GM18870 (cell line): ENCODE results near the gene SFRP2.
A peak's percentile ranks its signal among the peaks of the same experiment; 100 is the strongest.

ENCODE experiments used
- ATAC-seq: cut with Tn5 transposase; IDR thresholded peaks from one replicate; pipeline ENCODE4 v1.9.1; 2021; ENCODE audit warnings: moderate library complexity; ENCODE audit not compliant: unreplicated experiment

Gene SFRP2

DNA sequence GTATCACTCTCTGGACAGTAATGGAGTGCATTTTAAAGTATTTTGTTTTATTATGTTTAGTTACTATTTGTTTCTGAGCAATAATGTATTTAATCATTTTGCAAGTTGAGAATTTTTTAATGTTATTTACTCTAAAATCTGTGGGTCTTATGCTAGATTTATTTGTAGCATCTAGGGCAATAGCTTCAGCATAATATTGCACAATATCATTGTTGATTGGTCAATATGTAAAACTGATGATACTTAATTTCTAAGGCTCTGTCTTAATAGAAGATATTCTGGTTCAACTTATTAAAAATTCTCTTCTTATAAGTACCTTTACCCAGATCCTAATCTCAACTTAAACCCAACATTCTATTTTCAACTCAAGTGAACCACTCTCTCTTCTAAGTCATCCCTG, 11.5 kb downstream of the SFRP2 start:
- ATAC-seq, result no peak

DNA sequence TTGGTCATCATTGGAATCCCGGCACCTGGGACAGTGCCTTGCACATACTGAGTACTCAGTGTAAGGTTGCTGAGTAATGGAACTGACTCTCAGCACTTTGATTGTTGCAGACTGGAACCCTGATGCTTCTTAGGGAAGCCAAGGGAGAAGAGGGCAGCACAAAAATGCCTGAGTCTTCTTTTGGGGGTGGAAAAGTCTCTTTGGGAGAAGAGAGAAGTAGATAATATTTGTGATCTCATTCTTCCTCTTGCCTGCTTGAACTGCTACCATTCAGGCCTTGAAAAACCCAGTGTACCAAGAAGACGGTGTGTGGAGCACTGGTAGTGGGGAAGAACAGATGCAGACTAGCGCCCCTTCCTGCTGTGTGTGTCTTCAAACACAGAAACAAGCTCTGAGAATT, 12.3 kb downstream of the SFRP2 start:
- ATAC-seq, result no peak

DNA sequence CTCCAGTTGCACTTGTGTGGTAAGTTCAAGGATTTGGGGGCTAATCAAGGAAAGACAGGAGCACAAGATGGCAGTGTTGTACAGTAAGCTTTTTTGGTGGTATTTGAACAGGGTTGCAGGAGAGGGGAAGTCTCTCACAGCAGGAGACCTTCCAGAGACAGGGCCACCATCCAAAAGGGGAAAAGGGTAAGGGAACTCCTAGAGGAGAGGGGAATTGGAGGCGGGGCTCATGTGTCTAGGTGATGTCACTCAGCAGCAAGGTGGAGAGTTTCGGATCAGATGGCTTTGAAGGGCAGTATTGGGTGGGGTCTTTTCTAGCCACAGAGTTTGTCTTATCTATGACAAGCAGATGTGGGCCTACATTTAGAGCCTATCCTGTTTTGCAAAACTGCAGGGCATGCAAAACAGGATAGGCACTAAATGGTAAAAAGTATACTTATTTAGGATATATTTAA, 15.6 kb downstream of the SFRP2 start:
- no peak for ATAC-seq

DNA sequence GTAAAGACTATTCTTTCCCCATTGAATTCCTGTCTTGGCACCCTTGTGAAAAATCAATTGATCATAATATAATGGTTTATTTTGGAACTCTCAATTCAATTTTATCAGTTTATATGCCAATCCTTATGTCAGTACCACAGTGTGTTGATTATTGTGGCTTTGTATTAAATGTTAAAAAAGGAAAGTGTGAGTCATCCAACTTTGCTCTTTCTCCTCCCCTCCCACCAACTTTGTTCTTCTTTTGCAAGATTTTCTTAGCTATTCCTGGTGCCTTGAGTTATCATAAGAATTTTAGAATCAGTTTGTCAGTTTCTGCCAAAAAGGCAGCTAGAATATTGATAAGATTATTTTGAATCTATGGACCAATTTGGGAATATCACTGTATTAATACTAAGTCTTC, 17.8 kb downstream of the SFRP2 start:
- ATAC-seq, result no peak

DNA sequence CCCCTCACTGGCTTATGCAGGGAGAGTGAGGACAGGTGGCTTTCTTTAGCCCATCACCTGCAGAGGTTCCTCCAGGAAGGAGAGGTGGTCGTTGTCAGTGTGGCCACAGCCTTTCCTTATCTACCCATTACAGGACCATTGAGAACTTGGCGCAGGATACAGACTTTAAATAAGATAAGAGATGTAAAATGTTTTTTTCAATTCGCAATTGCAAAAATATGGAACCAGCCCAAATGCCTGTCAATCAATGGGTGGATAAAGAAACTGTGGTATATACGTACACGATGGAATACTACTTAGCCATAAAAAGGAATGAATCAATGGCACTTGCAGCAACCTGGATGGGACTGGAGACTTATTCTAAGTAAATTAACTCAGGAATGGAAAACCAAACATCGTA, 22.1 kb downstream of the SFRP2 start:
- ATAC-seq, result no peak

DNA sequence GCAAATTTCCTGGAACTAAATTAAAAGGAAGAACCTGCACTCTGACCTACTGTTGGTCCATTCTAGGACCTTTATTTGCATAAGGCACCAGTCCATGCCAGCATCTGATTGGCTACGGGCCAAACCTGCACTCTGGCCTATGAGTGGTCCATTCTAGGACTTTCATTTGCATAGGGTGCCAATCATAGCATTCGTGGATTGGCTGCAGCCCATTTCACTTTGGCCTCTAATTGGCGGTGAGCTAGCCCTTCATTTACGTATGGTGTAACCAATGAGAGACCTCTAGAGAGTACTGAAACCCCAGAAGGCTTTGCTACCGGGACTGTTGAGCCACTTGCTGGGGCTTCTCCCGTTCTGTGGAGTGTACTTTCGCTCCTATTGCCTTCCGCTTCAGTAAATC, 23.0 kb downstream of the SFRP2 start:
- ATAC-seq, result no peak

DNA sequence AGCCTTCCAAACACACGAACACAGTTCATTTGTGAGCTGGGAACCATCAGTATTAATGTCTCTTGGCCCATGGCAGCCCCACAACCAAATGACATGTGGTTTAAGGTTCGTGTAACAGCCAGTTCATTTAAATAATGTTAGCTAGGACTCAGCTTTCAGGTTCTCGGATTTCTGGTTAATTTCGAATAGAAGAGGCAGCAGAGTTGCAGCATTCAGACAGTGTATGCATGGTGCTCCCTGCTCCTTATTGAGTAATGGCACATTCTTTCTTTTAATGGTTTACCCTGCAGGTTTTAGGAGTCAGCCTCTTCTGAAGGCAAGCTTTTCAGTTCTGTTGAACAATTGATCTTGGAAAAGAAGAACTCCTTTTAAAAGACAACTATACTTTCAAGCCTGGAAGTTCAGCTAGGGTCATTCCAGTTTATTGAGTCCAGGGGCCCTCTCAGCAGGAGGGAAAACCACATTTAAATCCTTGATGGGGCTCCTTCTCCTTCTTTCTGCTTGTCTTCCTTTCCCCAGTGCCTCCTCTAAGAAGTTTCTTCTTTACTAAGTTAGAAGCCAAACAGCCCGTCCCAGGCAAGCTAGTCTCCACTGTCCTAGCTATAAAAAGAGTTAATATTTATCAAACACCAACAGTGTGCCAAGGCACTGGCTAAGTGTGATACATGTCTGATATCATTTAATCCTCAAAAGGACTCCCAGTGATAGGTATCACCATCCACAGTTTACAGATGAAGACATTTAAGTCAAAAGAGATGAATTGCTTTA, 24.1 kb downstream of the SFRP2 start:
- no peak for ATAC-seq

DNA sequence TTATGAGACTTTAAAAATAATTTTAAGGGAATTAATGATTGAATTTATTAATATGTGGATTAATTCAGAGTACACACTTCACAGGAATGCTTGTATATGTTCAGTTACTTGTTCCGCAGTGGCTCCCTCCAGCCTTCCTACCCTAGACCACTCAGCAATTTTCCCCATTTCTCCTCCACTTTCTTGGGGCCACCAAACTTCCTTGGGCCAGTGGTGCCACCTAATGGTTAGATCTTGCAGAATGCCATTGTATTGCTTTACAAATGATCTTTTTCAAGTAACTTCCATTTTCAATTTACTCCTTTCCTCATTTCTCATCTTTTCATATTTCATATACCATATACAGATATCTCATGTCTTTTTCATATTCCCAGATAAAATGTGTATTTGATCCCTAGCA, 25.5 kb downstream of the SFRP2 start:
- ATAC-seq, result no peak

DNA sequence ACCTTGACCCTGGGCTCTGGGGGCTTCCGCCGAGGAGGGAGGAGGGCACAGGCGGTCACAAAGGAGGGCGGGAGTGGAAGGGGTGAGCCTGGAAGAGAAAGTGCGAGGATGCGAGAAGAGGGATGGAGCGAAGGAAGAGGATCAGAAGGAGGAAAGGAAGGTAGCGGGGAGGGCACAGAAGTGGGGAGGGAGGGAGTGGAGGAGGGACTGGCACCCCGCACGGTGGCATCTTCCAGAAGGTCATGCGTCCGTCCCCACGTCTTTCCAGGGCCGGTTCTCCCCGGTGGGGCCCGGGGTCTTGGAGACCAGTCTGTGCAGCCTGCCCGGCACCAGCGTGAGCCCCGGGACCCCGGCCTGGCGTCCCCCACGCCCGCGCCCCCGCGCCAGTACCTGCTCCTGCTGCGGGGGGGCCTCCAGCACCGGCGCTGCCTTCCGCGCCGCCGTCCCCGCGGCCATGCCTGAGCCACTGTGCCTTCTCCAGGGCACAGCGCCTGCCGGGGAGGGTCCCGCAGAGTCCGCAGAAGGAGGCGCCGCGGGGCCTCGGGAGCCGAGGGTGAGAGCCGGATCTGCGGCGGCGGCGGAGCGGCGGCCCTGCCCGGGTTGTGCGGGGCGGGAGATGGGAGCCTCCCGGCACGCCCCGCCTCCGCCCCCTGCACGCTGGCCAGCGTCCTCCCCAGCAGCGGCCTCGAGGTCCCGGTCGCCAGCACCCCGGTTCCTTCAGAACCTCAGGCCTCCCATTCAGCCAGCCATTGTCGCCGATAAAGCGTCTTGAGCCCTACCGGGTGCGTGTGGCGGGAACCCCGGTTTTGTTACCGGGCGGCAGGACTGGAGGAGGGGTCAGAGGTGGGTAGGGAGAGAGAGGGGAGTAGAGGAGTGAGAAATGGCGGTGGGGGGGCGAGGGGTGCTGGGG, 29.2 kb downstream of the SFRP2 start, which contains the start of gene RNF175:
Gene RNF175 (minus strand): TSS at position 618 of the 910 bp plus-strand sequence. CDS start 162 bp downstream, at position 456.
- ATAC-seq, result no peak

DNA sequence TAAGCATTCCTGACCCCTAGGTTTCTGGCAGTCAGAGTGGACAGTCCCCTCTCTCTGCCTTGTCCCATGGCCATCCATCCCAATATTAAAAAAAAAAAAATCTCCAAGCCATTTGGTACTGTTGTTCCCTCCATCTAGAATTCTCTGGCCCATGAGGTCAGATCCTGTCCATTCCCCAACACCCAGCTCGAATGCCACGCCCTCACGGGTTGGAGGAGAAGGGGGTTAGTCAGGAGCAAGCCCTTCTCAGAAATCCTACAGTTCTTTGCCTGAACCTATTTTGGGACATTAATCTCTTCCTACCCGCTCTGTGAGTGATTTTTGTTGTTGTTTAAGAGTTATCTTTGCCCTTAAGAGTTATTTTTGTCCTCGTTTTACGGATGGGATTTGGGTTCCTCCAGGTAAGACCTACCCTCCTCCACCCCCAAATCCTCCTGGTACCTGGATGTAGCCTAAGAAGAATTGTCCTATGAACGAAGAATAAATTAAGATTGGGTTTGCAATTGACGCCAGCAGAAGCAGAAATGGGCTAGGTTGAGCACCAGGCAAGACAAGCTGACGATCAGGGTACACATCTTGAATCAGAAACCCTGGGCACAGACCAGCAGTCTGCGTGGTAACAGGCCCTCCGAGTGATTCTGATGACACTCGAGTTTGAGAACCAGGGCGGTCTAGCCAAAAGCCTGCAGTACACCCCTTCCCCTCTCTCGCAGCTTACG, 30.0 kb downstream of the SFRP2 start:
- ATAC-seq, result no peak

DNA sequence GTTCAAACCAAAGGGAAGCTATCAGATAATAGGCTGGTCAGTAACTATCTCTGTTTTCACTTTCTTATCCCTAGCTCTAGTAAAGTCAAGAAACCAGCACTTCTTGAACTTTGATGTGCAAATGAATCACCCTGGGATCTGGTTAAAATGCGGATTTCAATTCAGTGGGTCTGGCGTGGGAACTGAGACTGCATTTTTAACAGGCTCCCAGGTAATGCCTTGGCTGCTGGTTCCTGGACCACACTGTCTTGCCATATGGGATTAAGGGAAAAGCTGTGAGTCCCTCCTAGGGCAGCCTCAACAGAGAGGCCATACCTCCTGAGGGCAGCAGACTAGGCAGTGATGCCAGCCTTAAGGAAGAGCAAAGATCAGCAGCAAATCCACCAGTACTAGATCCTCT, 30.7 kb downstream of the SFRP2 start:
- no peak for ATAC-seq

DNA sequence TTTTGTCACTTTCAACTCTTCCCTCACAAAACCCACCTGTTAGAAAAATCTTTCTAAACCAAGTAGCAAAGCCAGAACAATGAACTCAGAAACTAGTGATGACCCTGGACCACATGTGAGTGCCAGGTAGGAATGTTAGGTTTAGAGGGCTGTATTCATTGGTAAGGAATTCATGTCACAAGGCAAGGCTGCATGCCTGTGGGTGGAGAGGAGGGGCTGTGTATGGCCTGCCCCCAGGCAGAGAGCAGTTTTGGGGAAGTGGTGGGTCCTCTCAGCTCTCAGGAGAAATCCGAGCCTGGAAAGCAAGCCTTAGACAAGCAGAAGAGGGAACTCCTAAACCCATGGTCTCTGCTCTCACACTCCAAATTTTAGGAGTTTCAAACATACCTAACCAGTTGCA, 31.5 kb downstream of the SFRP2 start:
- no peak for ATAC-seq

DNA sequence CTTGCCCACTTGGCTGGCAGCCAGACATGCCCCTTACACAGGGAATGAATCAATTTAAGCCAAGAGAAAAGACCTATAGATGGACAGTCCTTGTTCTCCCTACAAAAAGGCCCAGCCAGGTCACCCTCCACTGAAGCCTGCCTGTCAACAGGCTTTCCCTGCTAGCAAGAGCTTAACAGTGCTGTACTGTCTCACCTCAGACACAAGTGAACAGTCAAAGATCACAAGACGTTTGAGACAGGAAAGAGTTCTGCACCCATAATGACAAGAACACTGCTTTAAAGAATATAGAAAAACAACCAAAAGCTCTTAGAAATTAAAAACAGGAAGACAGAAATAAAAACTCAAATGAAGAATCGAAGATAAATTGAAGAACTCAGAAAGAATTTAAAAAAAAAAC, 33.7 kb downstream of the SFRP2 start:
- ATAC-seq, result no peak

DNA sequence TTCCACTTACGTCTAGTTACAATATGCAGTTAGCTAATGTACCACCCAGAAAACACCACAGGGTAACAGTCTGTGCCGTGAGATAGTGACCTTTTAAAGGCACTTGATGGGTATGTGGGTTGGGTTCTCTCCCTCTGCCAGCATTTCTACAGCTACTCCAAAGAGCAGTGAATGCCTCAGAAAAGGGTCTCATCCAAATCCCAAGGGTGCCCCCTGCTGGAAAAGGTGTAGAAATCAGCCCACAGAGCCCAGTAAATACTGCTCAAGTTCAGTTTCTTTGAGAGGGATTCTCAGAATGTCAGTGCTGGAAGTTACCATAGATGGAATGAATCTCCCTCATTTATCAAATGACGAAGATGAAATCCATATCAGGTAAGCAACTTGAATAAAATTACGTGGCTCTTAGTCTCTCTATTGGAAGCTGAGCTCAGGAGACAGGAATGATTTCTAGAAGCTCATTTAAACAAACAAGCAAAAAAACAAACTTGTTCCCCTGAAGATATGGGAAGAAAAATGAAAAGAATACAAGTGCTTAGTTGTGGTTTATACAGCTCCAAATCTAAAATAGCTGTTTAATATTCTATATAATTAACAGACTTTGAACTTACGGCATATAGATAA, 38.6 kb downstream of the SFRP2 start:
- ATAC-seq, result no peak

DNA sequence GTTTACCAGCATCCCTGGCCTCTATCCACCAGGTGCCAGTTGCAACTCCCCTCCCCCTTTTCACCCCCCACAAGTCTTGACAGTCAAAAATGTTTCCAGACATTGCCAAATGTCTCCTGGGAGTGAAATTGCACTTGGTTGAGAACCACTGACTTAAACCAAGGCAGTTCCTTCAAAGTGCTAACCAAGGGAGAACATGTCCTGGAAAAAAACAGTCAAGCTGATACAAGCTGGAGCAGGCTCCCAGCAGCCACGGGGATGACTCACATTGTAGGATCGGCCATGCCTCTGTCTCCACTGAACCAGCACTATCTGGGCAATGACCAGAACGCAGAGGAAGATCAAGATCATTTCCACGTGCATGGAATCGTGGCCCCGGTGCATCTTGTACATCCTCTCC, 40.5 kb downstream of the SFRP2 start:
- no peak for ATAC-seq

DNA sequence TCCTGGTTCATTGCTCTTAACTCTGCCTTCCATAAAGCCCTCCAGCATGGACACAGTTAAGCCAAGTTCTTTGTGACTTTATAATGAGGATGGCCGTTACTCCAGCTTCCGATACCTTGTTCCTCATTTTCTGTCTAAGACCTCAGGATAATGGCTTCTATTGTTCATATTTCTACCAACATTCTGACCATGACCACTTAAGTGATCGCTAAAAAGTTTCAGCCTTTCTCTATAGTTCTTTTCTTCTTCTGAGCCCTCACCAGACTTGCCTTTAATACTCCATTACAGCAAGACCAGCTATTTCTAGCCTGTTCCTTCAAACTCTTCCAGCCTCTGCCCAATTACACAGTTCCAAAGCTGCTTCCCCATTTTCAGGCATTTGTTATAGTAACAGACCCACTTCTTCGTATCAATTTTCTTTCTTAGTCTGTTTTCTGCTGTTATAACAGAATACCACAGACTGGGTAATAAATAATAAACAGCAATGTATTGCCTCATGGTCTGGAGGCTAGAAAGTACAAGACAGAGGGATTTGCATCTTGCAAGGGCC, 41.4 kb downstream of the SFRP2 start:
- ATAC-seq, result no peak

DNA sequence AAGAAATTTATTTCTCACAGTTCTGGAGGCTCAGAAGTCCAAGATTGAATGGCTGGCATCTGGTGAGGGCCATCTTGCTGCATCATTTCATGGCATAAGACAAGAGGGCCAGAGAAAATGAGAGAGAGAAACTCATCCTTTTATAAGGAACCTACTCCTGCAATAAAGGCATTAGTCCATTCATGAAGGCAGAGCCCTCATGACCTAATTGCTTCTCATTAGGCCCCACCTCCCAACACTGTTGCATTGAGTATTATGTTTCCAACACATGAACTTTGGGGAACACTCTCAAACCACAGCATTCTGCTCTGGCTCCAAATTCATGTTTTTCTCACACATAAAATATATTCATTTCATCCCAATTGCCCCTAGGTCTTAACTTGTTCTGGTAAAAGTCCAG, 43.2 kb downstream of the SFRP2 start:
- no peak for ATAC-seq

DNA sequence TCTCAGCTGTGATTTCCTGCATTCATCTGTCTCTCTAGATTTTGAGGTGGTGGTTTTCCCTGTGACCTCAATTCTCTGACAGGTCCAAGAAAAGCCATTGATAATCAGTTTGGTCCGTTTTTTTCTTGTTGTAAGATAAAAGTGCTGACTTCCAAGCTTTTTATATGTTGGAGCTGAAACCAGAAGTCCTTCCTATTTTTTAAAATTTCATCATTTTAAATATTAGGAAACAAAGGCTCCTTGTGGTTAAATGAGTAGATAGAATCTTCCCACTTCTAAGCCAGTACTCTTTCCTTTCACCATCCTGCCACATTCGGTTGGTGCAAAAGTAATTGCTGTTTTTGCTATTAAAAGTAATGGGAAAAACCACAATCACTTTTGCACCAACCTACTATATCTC, 47.3 kb downstream of the SFRP2 start:
- ATAC-seq, result no peak

DNA sequence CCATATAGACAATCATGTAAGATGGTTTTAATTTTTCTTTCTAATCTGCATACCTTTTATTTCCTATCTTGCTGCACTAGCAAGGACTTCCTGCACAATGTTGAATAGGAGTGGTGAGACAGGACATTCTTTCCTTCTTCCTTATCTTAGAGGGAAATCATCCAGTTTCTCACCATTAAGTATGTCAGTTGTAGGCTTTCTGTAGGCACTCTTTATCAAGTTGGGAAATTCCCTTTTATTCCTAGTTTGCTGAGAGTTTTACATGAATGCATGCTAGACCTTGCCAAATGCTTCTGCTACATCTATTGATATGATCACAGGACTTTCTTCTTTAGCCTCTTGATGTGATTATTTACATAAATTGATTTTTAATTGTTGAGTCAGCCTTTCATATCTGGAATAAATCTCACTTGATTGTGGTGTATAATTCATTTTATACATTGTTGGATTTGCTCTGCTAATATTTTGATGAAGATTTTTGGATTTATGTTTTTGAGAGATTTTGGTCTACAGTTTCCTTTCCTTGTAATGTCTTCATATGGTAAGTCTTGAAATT, 52.9 kb downstream of the SFRP2 start:
- no peak for ATAC-seq

DNA sequence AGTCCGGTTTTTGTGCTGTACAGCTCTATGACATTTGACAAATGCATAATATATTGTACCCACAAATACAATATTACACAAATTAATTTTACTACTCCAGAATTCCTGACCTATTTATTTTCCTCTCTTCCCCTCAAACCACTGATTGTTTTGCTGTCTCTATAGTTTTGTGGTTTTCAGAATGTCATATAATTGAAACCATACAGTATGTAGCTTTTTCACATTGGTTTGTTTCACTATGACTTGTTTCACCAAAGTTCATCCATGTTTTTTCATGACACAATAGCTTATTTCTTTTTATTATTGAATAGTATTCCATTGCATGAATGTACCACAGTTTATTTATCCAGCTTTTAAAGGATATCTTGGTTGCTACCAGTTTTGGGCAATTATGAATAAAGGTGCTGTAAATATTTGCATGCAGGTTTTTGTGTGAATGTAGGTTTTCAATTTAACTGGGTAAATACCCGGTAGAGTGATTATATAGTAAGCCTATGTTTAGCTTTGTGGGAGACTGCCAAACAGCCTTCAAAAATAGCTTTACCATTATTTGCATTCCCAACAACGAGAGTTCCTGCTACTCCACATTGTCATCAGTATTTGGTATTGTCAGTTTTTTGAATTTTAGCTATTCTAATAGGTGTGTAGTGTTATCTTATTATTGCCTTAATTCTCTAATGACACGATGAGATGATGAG, 55.0 kb downstream of the SFRP2 start:
- peak; percentile 82 for ATAC-seq
